Adipocyte (in vitro differentiated cells): ENCODE data around the gene FBXL20.

Experiments
- DNase-seq: peaks from one replicate; pipeline ENCODE4 v3.0.0-alpha.2; 2015; ENCODE audit warnings: low read depth
- H3K27me3 ChIP-seq: replicated peaks from 2 replicates; pipeline ENCODE4 v1.7.0; 2013; ENCODE audit warnings: mild to moderate bottlenecking, low read length, moderate library complexity; ENCODE audit not compliant: control insufficient read depth, insufficient read depth
- H3K36me3 ChIP-seq: 2 replicates; pipeline ENCODE4 v1.7.0; 2013; ENCODE audit warnings: low read length, mild to moderate bottlenecking, moderate library complexity; ENCODE audit not compliant: control insufficient read depth, insufficient read depth, severe bottlenecking
- H3K4me1 ChIP-seq: 2 replicates; pipeline ENCODE4 v1.7.0; 2013; ENCODE audit warnings: mild to moderate bottlenecking, low read length, moderate library complexity; ENCODE audit not compliant: control insufficient read depth, insufficient read depth
- H3K4me3 ChIP-seq: 2 replicates; pipeline ENCODE4 v1.7.0; 2013; ENCODE audit warnings: mild to moderate bottlenecking, low read length, moderate library complexity
- H3K9ac ChIP-seq: 2 replicates; pipeline ENCODE4 v1.7.0; 2013; ENCODE audit warnings: mild to moderate bottlenecking, low read length, moderate library complexity
- H3K9me3 ChIP-seq: 2 replicates; pipeline ENCODE4 v1.7.0; 2013; ENCODE audit warnings: mild to moderate bottlenecking, low read length, moderate library complexity; ENCODE audit not compliant: control insufficient read depth

FBXL20 gene

DNA sequence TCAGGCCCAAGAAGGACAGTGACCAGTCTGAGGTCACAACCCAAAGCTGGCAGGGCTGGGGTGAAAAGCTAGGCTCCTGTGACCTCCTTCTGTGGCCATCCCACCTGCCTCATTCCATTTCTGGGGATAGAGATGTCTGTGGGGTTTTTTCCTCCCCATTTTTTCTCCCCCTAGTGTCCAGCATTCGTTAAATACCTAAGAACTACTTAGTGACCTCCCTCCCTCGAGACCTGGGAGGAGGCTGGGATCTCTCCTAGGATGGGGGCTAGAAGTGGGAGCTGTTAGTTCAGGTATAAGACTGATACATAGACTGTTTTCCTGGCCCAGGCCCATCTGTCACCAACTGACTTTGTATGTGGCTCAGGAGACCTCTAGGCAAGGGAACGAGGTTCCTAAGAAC, 155.2 kb downstream of the FBXL20 start:
- no peak for DNase-seq
- Histone ChIP-seq H3K27me3 (no peaks in the 10 kb centered on the region), H3K4me3 (no peak overlapping the region), H3K9me3 (no peaks in the 10 kb centered on the region), H3K36me3 (no peaks in the 10 kb centered on the region), H3K9ac (no peak overlapping the region), H3K4me1 (peaks cover 33% of the 10 kb centered on the region)

DNA sequence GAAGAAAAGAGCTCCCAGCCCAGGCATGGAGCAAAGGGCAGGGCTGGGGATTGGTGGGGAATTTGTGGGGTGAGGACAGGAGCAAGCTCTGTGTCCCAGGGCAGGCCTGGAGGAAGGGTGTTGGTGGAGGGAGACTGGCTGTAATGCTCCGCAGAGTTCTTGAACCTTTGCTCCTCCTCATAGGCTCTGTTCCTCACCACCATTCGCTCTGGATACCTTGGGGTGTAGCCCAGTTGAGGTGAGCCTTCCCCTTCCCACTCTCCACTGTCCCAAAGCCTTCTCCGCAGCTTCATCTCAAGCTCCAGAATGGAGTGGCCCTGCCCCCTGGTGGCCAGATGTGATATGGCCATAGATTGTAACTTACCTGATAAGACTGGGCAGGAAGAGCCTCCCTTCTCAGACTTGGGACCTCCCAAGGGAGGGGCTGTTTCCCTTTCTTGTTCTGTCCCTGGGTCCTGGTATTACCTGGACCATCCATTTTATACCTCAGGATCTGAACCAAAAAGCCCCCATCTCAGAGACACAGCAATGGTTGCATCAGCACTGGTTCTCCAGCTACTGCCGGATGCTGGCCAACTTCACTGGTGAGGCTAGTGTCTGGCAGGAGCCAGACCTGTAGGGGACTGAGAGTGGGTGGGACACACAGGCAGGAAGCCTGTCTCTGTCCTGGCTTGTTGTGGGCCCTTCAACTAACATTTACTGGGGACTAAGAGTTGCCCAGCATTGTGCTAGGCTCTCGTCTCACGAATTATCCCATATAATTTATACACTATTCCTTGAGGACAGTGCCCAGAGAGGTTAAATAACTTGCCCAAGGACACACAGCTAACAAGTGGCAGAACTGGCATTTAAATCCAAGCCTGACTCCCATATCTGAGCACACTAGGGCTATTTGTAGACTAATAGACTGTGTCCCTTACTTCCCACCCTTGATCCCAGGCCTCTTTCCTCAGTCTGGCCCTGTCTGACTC, 156.5 kb downstream of the FBXL20 start:
- DNase-seq = peak; percentile 93
- Histone ChIP-seq H3K9me3 (no peaks in the 10 kb centered on the region), H3K4me1 (peaks cover 30% of the 10 kb centered on the region), H3K36me3 (no peaks in the 10 kb centered on the region), H3K9ac (no peak overlapping the region), H3K27me3 (no peaks in the 10 kb centered on the region), H3K4me3 (no peak overlapping the region)

DNA sequence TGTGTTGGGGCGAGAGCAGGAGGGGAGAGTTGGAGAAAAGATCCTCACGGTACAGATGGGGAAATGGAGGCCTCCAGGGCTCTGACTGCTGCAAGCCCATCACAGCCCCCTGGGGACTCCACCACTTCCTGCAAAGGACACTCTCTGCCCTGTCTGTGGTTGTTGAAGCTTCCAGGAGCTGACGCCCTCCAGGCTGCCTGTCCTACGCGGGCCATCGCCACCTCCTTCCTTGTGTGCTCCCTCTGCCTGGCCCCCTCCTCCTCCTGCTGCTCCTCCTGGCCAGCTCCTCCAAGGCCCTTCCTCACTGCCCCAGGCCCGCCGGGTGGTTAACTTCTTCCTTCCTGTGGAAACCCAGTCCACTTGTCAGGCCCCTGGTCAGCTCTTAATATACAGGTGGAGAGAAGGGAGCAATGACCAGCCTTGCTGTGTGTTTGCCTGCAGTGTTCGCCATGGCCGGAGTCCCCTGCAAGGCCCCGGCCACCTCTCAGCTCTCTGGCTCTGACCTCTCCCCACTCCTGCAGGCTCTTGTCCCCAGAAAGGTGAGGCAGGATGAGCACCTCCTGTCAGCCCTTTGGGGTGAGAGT, 157.3 kb downstream of the FBXL20 start:
- Histone ChIP-seq H3K4me3 (no peak overlapping the region), H3K9ac (no peak overlapping the region), H3K36me3 (no peaks in the 10 kb centered on the region), H3K4me1 (peaks cover 24% of the 10 kb centered on the region), H3K9me3 (no peaks in the 10 kb centered on the region), H3K27me3 (peaks cover 3% of the 10 kb centered on the region)
- DNase-seq = no peak

DNA sequence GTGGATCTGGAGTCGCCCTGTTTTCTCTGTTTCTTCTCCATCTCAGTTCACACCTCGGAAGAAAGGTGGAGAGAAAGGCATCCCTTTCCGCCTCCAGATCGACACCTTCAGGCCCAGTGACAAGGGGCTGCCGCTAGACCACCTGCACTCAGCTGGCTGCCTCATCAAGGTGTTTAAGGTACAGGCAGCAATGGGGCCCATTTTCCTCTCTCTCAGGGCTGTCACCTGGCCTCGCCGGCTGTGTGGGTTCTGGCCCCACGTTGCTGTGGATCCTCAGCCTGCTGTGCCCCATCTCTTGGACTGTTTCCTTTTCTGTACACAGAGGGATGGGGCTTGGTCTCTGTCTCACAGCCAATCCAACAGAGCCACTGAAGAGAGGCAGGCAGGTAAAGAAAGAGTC, 158.3 kb downstream of the FBXL20 start:
- peaks cover 3% of the 10 kb centered on the region for H3K27me3 ChIP-seq
- no peak overlapping the region for H3K4me3 ChIP-seq
- no peak overlapping the region for H3K9ac ChIP-seq
- DNase-seq = no peak
- peaks cover 24% of the 10 kb centered on the region for H3K4me1 ChIP-seq
- no peaks in the 10 kb centered on the region for H3K9me3 ChIP-seq
- H3K36me3 ChIP-seq = no peaks in the 10 kb centered on the region

DNA sequence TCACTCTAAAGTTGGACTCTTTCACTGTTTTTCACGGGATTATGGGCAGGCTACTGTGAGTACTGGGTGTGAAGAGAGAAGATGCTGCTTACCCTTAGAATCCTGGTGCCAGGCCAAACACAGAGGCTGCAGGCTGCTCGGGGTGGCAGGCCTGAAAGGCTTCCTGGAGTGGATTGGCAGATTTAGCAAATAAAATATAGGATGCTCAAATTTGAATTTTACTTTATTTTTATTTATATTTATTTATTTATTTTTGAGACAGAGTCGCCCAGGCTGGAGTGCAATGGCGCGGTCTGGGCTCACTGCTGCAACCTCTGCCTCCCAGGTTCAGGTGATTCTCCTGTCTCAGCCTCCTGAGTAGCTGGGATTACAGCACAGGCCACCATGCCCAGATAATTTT, 160.8 kb downstream of the FBXL20 start:
- Histone ChIP-seq H3K36me3 (no peaks in the 10 kb centered on the region), H3K9me3 (no peaks in the 10 kb centered on the region), H3K9ac (no peak overlapping the region), H3K4me1 (peaks cover 40% of the 10 kb centered on the region), H3K4me3 (no peak overlapping the region), H3K27me3 (peaks cover 12% of the 10 kb centered on the region)
- no peak for DNase-seq

DNA sequence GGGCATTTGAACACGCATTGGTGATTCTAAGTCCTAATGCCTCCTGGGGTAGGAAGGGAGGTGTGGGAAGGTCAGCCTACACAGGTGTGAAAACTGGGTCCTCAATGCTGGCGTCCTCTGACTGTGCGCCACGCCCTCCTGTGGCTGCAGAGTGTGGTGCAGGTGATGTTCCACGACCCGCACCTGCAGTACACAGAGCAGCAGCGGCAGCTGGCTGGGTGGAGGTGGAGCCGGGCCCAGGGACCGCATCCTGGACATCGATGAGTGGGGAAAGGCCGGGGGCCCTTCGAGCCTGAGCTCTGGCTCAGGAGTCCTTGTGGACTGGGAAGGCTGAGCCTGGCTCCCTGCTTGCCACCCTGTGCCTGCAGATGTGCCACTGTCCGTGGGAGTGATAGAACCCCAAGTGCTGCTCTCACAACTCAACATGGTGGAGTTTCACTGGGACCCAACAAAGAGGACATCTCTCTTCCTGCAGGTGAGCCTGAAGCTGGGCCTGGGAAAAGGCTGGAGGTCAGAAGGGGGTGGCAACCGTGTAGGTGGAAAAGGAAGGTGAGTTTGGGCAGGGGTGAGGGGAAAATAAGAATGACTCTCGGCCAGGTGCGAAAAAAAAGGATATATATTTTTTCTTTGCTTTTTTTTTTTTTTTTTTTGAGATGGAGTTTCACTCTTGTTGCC, 161.6 kb downstream of the FBXL20 start:
- Histone ChIP-seq H3K9ac (no peak overlapping the region), H3K4me3 (no peak overlapping the region), H3K9me3 (no peaks in the 10 kb centered on the region), H3K4me1 (peaks cover 40% of the 10 kb centered on the region), H3K27me3 (peaks cover 16% of the 10 kb centered on the region), H3K36me3 (no peaks in the 10 kb centered on the region)
- DNase-seq = peak; percentile 30

DNA sequence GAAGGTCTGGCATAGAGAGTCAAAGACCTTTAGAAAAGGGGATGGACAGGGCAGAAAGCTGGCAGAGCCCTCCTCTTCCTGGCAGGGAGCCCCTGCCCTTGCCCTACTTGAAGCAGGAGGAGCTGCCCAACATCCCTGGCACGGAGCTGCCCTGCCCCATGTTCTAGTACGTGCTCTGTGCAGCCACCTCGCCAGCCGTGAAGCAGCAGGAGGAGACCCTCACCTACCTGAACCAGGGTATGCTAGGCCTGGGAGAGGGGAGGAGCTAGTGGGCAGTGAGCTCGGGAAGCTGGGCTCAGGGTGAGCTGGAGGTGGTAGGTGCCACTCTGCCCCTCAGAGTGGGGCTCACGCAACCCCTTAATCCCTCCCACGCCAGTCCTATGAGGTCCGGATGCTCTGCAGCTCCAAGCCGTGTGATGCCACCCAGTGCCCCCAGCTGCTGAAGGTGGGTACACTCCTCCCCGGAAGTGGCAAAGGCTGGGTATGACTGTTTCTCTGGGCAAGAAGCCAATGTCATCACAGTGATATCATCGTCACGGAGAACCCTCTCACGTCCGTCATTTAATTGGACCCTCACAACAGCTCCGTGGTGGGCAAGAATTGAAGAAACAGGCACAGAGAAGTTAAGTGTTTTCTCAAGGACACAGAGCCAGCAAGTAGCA, 163.0 kb downstream of the FBXL20 start:
- no peaks in the 10 kb centered on the region for H3K36me3 ChIP-seq
- peaks cover 31% of the 10 kb centered on the region for H3K4me1 ChIP-seq
- peaks cover 16% of the 10 kb centered on the region for H3K27me3 ChIP-seq
- DNase-seq = peak; percentile 28
- no peak overlapping the region for H3K4me3 ChIP-seq
- no peaks in the 10 kb centered on the region for H3K9me3 ChIP-seq
- H3K9ac ChIP-seq = no peak overlapping the region

DNA sequence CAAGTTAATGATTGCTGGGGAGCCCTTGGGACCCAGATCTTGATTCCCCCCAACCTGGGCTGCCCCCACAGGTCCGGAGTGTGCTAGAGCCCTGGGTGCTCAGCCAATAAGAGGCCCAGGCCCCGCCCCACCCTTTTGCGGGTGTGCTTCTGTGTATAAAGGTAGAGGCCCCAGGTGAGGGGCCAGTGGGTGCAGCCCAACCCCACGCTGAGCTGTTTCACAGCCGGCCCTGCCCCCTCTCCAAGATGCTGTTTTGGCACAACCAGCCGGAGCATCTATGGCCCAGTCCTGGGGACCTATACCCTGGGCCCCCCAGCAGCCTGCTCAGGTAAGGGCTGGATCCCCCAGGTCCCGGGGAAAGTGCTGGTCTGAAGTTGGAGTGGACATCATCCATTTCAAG, 163.8 kb downstream of the FBXL20 start:
- Histone ChIP-seq H3K27me3 (peaks cover 16% of the 10 kb centered on the region), H3K9me3 (no peaks in the 10 kb centered on the region), H3K9ac (no peak overlapping the region), H3K36me3 (no peaks in the 10 kb centered on the region), H3K4me1 (peaks cover 31% of the 10 kb centered on the region), H3K4me3 (no peak overlapping the region)
- no peak for DNase-seq

DNA sequence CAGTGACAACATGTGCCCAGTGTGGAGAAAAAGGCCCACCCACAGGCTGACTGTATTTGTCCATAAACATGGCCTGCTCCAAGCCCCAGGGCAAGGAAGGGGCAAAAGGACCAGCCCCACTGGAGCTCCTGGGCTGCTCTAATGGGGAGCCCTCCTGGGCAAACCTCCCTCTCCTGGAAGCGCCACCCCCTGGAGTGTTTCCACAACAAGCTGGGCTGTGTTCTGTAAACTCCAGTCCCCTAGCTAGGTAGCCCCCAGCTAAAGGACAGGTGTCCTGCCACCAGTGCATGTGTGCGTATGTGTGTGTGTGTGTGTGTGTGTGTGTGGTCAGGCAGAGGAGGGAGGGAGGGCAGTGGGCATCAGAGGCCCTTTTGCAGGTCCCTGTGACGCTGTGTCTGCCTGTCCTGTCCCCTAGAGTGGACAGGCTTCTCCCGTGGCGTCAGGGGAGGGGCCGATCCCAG, 164.4 kb downstream of the FBXL20 start:
- H3K9me3 ChIP-seq = no peaks in the 10 kb centered on the region
- H3K9ac ChIP-seq = no peak overlapping the region
- peaks cover 34% of the 10 kb centered on the region for H3K4me1 ChIP-seq
- DNase-seq = no peak
- peaks cover 16% of the 10 kb centered on the region for H3K27me3 ChIP-seq
- no peaks in the 10 kb centered on the region for H3K36me3 ChIP-seq
- no peak overlapping the region for H3K4me3 ChIP-seq

DNA sequence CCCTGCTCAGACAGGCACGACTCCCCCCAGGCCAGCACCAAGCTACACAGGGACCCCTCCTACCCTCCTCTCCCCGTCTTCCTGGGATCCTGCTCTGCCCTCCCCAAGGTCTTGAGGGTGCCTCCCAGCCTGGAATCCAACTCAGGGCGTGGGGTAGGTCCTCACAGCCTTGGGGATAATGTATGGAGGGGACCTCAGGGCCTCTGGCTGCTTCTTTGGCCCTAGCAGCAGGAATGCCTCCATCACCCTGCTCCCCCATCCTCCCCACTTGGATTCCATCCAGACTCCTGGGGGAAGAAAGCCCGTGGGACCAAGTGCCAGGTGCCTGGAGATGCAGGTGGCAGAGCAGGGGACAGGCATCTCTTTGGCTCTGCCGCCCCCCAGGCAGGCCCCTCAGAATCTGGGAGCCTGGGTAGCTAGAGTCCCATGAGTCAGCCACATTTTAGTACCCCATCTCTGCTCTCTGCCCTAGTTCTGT, 164.9 kb downstream of the FBXL20 start:
- no peak for DNase-seq
- H3K36me3 ChIP-seq = no peaks in the 10 kb centered on the region
- H3K4me1 ChIP-seq = peaks cover 39% of the 10 kb centered on the region
- H3K9ac ChIP-seq = no peak overlapping the region
- no peaks in the 10 kb centered on the region for H3K9me3 ChIP-seq
- peaks cover 16% of the 10 kb centered on the region for H3K27me3 ChIP-seq
- no peak overlapping the region for H3K4me3 ChIP-seq
